ENCODE data around the gene CTTNBP2. TPM values are rescaled to one million over a fixed set of nuclear protein-coding genes. Genes with fewer than 3 reads are reported as not detected.
"Not testable (repeated sequence)": the region's sequence is repeated elsewhere in the genome, so short reads cannot be mapped to it uniquely, and the experiment has no call there.

CTTNBP2 gene
- total RNA-seq, 1 experiment from 2014 or later: 8.7 TPM

DNA sequence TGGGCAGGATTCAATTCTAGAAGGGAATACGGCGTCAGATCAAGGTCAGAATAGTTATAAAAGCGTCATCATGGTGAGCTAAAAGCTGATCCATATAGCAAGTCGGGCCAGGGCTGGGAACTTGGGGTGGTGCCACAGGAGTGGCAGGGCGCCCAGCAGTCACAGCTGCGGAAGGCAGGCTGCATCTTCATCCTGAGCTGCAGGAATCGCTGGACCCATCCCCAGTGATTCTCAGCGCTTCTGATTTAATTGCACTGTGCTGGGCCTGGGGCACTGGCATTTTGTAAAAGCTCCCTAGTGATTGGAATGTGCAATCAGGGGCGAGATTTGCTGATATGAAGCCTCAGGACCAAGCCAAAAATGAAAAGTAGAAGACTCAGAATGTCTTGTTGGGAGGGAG is 135.3 kb downstream of the CTTNBP2 start:
- DNase-seq: no peak
- Histone ChIP-seq H3K27me3 (ENCODE audit: control insufficient read depth, insufficient read depth, low read length) (no peaks in the 10 kb centered on the region), H3K4me3 (ENCODE audit: insufficient read depth, low read depth, low read length) (no peak overlapping the region), H3K36me3 (replicated peaks; ENCODE audit: control insufficient read depth, insufficient read depth, low read length) (peaks cover 1% of the 10 kb centered on the region; the same call in 1 of the 2 replicates)

DNA sequence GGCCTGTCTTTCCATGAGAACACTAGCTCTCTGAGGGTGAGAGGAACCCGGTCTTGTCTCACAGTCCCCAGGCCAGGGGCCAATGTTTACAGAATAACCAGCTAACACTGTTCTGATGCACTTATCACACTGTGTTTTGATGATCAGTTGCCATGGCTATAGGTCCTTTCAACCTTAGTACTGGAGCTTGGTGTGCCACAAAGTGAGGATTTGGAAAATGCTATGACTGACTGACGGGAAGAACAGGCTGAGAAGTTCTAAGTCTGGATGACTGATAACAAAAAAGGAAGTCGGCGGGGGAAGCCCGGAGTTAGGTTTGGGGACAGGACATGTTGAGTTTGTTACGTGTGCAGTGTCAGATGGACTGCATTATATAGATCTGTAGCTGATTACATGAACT is 141.8 kb downstream of the CTTNBP2 start:
- H3K36me3 ChIP-seq (replicated peaks; ENCODE audit: control insufficient read depth, insufficient read depth, low read length): peaks cover 1% of the 10 kb centered on the region
- H3K27me3 ChIP-seq (ENCODE audit: control insufficient read depth, insufficient read depth, low read length): no peaks in the 10 kb centered on the region
- DNase-seq: no peak

GRCh38 chr7:117730390-117730789 is 142.9 kb downstream of the CTTNBP2 start:
- no peak for DNase-seq
- Histone ChIP-seq H3K27me3 (ENCODE audit: control insufficient read depth, insufficient read depth, low read length) (no peaks in the 10 kb centered on the region), H3K4me3 (ENCODE audit: insufficient read depth, low read depth, low read length) (no peak overlapping the region), H3K36me3 (replicated peaks; ENCODE audit: control insufficient read depth, insufficient read depth, low read length) (peaks cover 1% of the 10 kb centered on the region)

More for the DNA sequence above, 141.8 kb downstream of the CTTNBP2 start:
- H3K4me3 ChIP-seq (ENCODE audit: insufficient read depth, low read depth, low read length): no peak overlapping the region

DNA sequence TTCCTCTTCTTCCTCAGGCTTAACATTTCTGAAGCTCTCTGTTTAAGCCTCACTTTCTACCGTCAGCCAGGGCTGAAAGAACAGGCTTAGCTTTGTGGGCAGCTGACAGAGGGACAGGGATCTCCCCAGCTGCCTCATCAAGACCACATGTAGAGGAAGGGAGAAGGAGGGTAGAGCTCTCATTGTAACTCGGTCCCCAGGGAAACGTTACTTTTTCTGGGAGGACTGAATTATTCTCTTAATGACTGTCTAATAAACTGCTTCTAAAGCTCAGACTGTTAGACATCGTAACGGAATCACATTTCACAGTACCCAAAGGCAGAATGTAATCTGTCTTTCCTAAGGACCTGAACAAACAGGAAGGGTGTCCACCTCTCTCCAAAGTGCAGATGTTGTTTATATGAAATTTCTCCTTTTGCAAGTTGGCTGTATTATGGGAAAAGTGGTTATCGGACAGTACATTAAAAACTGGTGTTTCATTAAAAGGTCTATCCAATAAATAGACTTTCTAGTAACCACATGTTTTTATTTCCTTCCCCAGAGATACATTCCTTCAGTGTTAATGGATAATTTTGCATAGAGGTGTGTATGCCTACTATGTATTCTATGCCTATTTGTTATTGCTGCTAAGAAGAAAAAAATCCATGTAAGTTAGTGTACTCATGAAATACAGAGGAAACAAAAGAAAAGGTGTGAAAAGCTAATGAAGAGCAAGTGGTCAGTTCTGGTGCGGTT is 144.2 kb downstream of the CTTNBP2 start:
- no peak overlapping the region for H3K4me3 ChIP-seq (ENCODE audit: insufficient read depth, low read depth, low read length)
- H3K36me3 ChIP-seq (replicated peaks; ENCODE audit: control insufficient read depth, insufficient read depth, low read length): peaks cover 1% of the 10 kb centered on the region
- DNase-seq: no peak
- no peaks in the 10 kb centered on the region for H3K27me3 ChIP-seq (ENCODE audit: control insufficient read depth, insufficient read depth, low read length)

- DNase-seq: no peak
- H3K4me3 ChIP-seq (ENCODE audit: insufficient read depth, low read depth, low read length): no peak overlapping the region
- no peaks in the 10 kb centered on the region for H3K27me3 ChIP-seq (ENCODE audit: control insufficient read depth, insufficient read depth, low read length)
- H3K36me3 ChIP-seq (replicated peaks; ENCODE audit: control insufficient read depth, insufficient read depth, low read length): peaks cover 1% of the 10 kb centered on the region
These were observed 148.3 kb downstream of the CTTNBP2 start for GRCh38 chr7:117724898-117725297.

GRCh38 chr7:117719377-117719776 is 153.9 kb downstream of the CTTNBP2 start:
- DNase-seq: no peak
- Histone ChIP-seq H3K4me3 (ENCODE audit: insufficient read depth, low read depth, low read length) (no peak overlapping the region), H3K36me3 (replicated peaks; ENCODE audit: control insufficient read depth, insufficient read depth, low read length) (no peaks in the 10 kb centered on the region; the same call in 1 of the 2 replicates), H3K27me3 (ENCODE audit: control insufficient read depth, insufficient read depth, low read length) (no peaks in the 10 kb centered on the region)

DNA sequence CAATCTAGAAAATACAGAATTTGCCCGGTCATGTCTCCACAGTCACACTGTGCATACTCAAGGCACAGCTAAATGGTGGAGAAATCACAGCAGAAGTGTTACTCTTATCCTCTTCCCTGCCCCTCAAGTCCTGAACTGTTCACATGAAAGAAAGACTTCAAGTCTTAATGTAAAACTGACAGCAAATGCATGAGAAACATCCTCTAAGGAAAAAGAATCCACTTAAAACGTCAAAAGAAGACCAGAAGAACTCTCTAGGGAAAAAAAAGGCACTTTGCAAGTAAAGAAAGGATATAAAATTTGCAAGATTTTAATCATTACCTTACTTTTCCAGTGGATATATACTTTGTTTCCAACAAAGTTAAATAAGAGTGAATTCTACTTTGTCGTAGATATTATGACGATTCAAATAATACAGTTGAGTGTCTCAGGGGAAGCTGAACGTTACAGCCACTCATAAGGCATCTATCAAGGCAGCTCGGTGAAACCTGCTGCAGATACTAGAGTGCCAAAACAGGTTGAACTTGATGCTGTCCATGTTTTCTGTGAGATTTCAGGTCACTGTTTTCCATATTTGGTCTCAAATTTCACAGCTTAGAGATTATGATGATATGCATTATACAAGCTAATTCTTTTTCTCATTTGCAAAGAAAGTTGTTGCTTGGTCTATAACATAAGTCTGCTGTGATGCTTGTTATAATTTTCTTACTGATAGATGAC is 155.0 kb downstream of the CTTNBP2 start:
- H3K36me3 ChIP-seq (replicated peaks; ENCODE audit: control insufficient read depth, insufficient read depth, low read length): no peaks in the 10 kb centered on the region; the same call in 1 of the 2 replicates
- H3K27me3 ChIP-seq (ENCODE audit: control insufficient read depth, insufficient read depth, low read length): no peaks in the 10 kb centered on the region
- H3K4me3 ChIP-seq (ENCODE audit: insufficient read depth, low read depth, low read length): no peak overlapping the region
- no peak for DNase-seq

GRCh38 chr7:117717357-117717756 is 155.9 kb downstream of the CTTNBP2 start:
- DNase-seq: no peak
- Histone ChIP-seq H3K4me3 (ENCODE audit: insufficient read depth, low read depth, low read length) (no peak overlapping the region), H3K36me3 (replicated peaks; ENCODE audit: control insufficient read depth, insufficient read depth, low read length) (no peaks in the 10 kb centered on the region; the same call in 1 of the 2 replicates)

GRCh38 chr7:117716707-117717299 is 156.4 kb downstream of the CTTNBP2 start:
- Histone ChIP-seq H3K36me3 (replicated peaks; ENCODE audit: control insufficient read depth, insufficient read depth, low read length) (no peaks in the 10 kb centered on the region; the same call in 1 of the 2 replicates), H3K27me3 (ENCODE audit: control insufficient read depth, insufficient read depth, low read length) (no peaks in the 10 kb centered on the region), H3K4me3 (ENCODE audit: insufficient read depth, low read depth, low read length) (no peak overlapping the region)
- no peak for DNase-seq

More at GRCh38 chr7:117717357-117717756, 155.9 kb downstream of the CTTNBP2 start:
- no peaks in the 10 kb centered on the region for H3K27me3 ChIP-seq (ENCODE audit: control insufficient read depth, insufficient read depth, low read length)

DNA sequence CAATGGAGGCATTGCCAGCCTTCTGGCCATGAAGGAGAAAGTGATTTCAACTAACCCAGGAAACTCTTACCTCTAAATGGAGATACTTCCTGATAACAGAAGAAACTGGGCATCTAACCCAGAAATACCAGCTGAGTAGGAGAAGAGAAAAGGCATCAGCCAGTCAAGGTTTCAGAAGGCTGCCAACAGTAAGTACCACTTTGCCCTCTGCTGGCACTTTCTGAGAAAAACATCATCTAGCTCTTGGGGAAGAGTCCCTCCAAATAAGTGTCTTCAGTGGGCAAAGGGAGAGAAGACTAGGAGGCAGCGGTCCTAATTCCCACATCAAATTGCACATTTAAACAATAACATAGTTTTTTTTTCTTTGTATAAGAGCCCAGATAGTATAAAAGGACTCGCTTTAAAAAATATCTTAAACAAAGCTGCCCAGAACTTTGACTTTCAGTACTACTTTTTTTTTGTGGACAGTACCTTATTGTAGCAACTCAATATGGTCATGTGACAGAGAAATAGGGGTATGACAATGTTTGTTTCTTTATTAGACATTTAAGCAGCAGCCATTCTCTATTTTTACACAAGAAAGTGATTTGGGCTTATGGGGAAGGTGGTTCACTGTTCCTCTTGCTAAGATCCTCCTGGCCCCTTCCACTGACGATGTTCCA is 157.3 kb downstream of the CTTNBP2 start:
- no peaks in the 10 kb centered on the region for H3K27me3 ChIP-seq (ENCODE audit: control insufficient read depth, insufficient read depth, low read length)
- DNase-seq: peak; percentile 44
- H3K4me3 ChIP-seq (ENCODE audit: insufficient read depth, low read depth, low read length): no peak overlapping the region

DNA sequence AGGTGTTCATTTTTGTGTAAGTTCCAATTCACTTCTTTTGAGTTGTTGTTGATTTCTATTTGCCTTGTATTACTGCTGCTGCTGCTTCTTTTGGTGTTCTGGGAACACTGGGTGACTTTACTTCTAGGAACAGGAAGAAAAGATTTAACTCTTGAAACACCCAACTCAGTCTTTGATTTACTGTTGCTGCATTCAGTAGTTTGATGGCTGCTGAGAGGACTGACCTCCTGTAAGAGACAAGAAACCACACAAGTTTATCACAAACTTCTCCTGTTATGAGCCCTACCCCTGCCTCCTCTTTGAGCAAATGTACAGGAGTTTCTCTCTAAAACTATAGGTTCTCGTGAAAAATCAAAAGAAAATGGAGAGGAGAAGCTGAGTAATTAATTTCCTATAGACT is 161.7 kb downstream of the CTTNBP2 start:
- Histone ChIP-seq H3K36me3 (replicated peaks; ENCODE audit: control insufficient read depth, insufficient read depth, low read length) (no peaks in the 10 kb centered on the region), H3K4me3 (ENCODE audit: insufficient read depth, low read depth, low read length) (no peak overlapping the region), H3K27me3 (ENCODE audit: control insufficient read depth, insufficient read depth, low read length) (no peaks in the 10 kb centered on the region)
- no peak for DNase-seq

More for the DNA sequence above, 157.3 kb downstream of the CTTNBP2 start:
- H3K36me3 ChIP-seq (replicated peaks; ENCODE audit: control insufficient read depth, insufficient read depth, low read length): no peaks in the 10 kb centered on the region; the same call in 1 of the 2 replicates

- not testable (repeated sequence) for H3K4me3 ChIP-seq (ENCODE audit: insufficient read depth, low read depth, low read length); H3K36me3 ChIP-seq (replicated peaks; ENCODE audit: control insufficient read depth, insufficient read depth, low read length); H3K27me3 ChIP-seq (ENCODE audit: control insufficient read depth, insufficient read depth, low read length); DNase-seq
These were observed 165.1 kb downstream of the CTTNBP2 start for GRCh38 chr7:117708173-117708572.

DNA sequence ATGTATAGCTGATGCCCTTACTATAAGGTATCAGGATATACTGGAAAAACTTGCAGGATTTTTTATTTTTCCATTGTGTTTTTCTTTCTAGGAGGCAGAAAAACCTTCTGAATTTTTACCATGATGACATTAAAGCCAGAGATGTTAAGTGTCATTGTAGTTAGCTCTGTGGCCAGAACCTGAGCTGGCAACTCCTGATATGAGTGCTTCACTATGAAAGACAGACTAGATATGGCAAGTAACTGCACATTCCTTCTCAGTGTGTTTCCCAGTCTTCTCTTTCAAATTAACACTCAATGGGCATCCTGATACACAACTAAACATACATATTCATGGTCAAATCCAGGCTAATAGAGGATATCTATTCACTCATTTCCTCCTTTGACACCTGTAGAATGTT is 166.2 kb downstream of the CTTNBP2 start:
- Histone ChIP-seq H3K4me3 (ENCODE audit: insufficient read depth, low read depth, low read length) (no peak overlapping the region), H3K27me3 (ENCODE audit: control insufficient read depth, insufficient read depth, low read length) (no peaks in the 10 kb centered on the region)
- DNase-seq: no peak

GRCh38 chr7:117706210-117706609 is 167.0 kb downstream of the CTTNBP2 start:
- DNase-seq: no peak
- no peaks in the 10 kb centered on the region for H3K36me3 ChIP-seq (replicated peaks; ENCODE audit: control insufficient read depth, insufficient read depth, low read length)
- H3K4me3 ChIP-seq (ENCODE audit: insufficient read depth, low read depth, low read length): no peak overlapping the region

More for the DNA sequence above, 166.2 kb downstream of the CTTNBP2 start:
- no peaks in the 10 kb centered on the region for H3K36me3 ChIP-seq (replicated peaks; ENCODE audit: control insufficient read depth, insufficient read depth, low read length)

More at GRCh38 chr7:117706210-117706609, 167.0 kb downstream of the CTTNBP2 start:
- H3K27me3 ChIP-seq (ENCODE audit: control insufficient read depth, insufficient read depth, low read length): no peaks in the 10 kb centered on the region

Data from H7 (cell line).